Astrocyte (in vitro differentiated cells and primary cell): ENCODE measurements around the gene TAF15. TPM values are rescaled to one million over a fixed set of nuclear protein-coding genes. Genes with fewer than 3 reads are reported as not detected.

Source experiments
- DNase-seq: peaks from one replicate; pipeline ENCODE4 v3.0.0-alpha.2; 2010; ENCODE audit warnings: low read depth
- FAIRE-seq: peaks from 2 replicates; lab custom pipeline; 2011; peaks lifted over from hg19 to GRCh38; lab: Jason Lieb, UNC
- H2AFZ ChIP-seq: 2 replicates; pipeline ENCODE4 v1.6.0; 2012; ENCODE audit warnings: low read depth, low read length, inconsistent platforms
- H3K27ac ChIP-seq: 2 replicates; pipeline ENCODE4 v1.5.1; 2011; ENCODE audit warnings: low read depth, low read length, inconsistent platforms
- H3K27me3 ChIP-seq: 2 replicates; pipeline ENCODE4 v1.6.0; 2011; ENCODE audit warnings: low read length, inconsistent platforms; ENCODE audit not compliant: insufficient read depth
- H3K36me3 ChIP-seq: 2 replicates; pipeline ENCODE4 v1.5.1; 2011; ENCODE audit warnings: low read length, inconsistent platforms; ENCODE audit not compliant: insufficient read depth
- H3K4me1 ChIP-seq: 2 replicates; pipeline ENCODE4 v1.5.1; 2011; ENCODE audit warnings: low read length, inconsistent platforms; ENCODE audit not compliant: insufficient read depth
- H3K4me2 ChIP-seq: 2 replicates; pipeline ENCODE4 v1.6.0; 2012; ENCODE audit warnings: low read length, inconsistent platforms
- H3K4me3 ChIP-seq: 2 replicates; pipeline ENCODE4 v1.5.1; 2011; ENCODE audit warnings: low read depth, mild to moderate bottlenecking, low read length, inconsistent platforms; ENCODE audit not compliant: insufficient read depth
- H3K79me2 ChIP-seq: 2 replicates; pipeline ENCODE4 v1.6.0; 2012; ENCODE audit warnings: mild to moderate bottlenecking, low read length, inconsistent platforms; ENCODE audit not compliant: insufficient read depth
- H3K9ac ChIP-seq: 2 replicates; pipeline ENCODE4 v1.6.0; 2012; ENCODE audit warnings: mild to moderate bottlenecking, low read length, inconsistent platforms
- H3K9me3 ChIP-seq: 2 replicates; pipeline ENCODE4 v1.5.1; 2012; ENCODE audit warnings: low read depth, mild to moderate bottlenecking, low read length, inconsistent platforms; ENCODE audit not compliant: insufficient read depth
- H4K20me1 ChIP-seq: 2 replicates; pipeline ENCODE4 v1.6.0; 2012; ENCODE audit warnings: low read length, inconsistent platforms; ENCODE audit not compliant: insufficient read depth
- H3K27ac Mint-ChIP-seq: one replicate; pipeline ENCODE4 v1.8.0; 2021; ENCODE audit warnings: mild to moderate bottlenecking, mixed read lengths; ENCODE audit not compliant: unreplicated experiment
- H3K27me3 Mint-ChIP-seq: one replicate; pipeline ENCODE4 v1.8.0; 2021; ENCODE audit warnings: low read depth, mixed read lengths; ENCODE audit not compliant: unreplicated experiment
- H3K36me3 Mint-ChIP-seq: one replicate; pipeline ENCODE4 v1.8.0; 2021; ENCODE audit warnings: low read depth, mixed read lengths; ENCODE audit not compliant: unreplicated experiment
- H3K4me1 Mint-ChIP-seq: one replicate; pipeline ENCODE4 v1.8.0; 2021; ENCODE audit warnings: low read depth, mixed read lengths; ENCODE audit not compliant: unreplicated experiment
- H3K4me3 Mint-ChIP-seq: one replicate; pipeline ENCODE4 v1.8.0; 2021; ENCODE audit warnings: mild to moderate bottlenecking, moderate library complexity, mixed read lengths; ENCODE audit not compliant: unreplicated experiment
- H3K9me3 Mint-ChIP-seq: one replicate; pipeline ENCODE4 v1.8.0; 2021; ENCODE audit warnings: mild to moderate bottlenecking, mixed read lengths; ENCODE audit not compliant: unreplicated experiment
- EZH2 ChIP-seq: IDR thresholded peaks from 2 replicates; pipeline ENCODE4 v1.6.1; 2012; ENCODE audit warnings: mild to moderate bottlenecking, low read length, inconsistent platforms; ENCODE audit not compliant: insufficient read depth
- total RNA-seq: library from RNA; stranded (reverse); gene quantifications from 2 replicates; pipeline ENCODE4 v1.2.1, GENCODE V29; 2021
- TF ChIP-seq, protein P1 (sequence below): IDR thresholded peaks from 2 replicates; pipeline ENCODE4 v1.5.1; 2011; ENCODE audit warnings: low read depth, mild to moderate bottlenecking, inconsistent platforms, low read length, moderate library complexity; ENCODE audit not compliant: insufficient read depth

TAF15 gene
- total RNA-seq, 1 donor from 2014 or later = 156 TPM

DNA sequence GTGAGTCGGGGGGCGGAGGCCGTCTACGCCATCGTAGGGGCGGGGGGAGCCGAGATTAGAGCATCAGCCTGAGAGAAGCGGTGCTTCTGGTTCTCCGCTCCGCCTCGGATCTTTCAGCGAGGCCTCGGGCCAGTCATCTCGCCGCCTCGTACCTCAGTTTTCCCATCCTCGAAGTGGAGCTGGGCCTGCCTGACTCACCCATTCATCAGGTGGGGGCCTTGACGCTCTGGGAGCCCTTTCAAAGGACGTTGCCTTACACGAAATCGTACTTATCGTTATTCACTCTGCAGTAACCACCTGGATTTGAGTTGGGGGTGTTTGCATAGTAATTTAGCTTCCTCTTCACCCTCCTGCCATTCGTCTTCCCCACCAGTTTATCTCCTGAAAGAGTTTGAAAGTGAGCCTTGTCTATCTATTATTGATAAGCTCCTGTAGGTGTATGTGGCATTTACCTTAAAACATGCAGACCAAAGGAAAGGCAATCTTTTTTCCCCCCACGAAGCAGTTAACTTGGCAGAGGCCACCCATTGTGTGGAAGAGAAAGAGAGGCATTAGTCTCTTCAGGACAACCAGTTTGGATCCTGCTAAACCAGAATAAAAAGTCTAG, 674 bp downstream of the TAF15 start:
- Histone ChIP-seq H3K4me1 (peaks cover 13% of the 10 kb centered on the region), H3K9ac (peak overlapping the region; percentile 95), H3K9me3 (no peaks in the 10 kb centered on the region), H4K20me1 (peaks cover 50% of the 10 kb centered on the region), H3K27me3 (no peaks in the 10 kb centered on the region), H3K4me2 (peak overlapping the region; percentile 90), H3K79me2 (peaks cover 57% of the 10 kb centered on the region), H2AFZ (peak overlapping the region; percentile 80), H3K36me3 (no peaks in the 10 kb centered on the region), H3K27ac (peak overlapping the region; percentile 97), H3K4me3 (peak overlapping the region; percentile 88)
- Mint-ChIP-seq H3K27me3 (no peaks in the 10 kb centered on the region), H3K4me3 (peak overlapping the region; percentile 99), H3K36me3 (peaks cover 2% of the 10 kb centered on the region), H3K4me1 (peaks cover 41% of the 10 kb centered on the region), H3K27ac (peak overlapping the region; percentile 100), H3K9me3 (no peaks in the 10 kb centered on the region)
- peak; percentile 25 for DNase-seq
- no peak for TF ChIP-seq EZH2
- TF ChIP-seq, protein P1, sequence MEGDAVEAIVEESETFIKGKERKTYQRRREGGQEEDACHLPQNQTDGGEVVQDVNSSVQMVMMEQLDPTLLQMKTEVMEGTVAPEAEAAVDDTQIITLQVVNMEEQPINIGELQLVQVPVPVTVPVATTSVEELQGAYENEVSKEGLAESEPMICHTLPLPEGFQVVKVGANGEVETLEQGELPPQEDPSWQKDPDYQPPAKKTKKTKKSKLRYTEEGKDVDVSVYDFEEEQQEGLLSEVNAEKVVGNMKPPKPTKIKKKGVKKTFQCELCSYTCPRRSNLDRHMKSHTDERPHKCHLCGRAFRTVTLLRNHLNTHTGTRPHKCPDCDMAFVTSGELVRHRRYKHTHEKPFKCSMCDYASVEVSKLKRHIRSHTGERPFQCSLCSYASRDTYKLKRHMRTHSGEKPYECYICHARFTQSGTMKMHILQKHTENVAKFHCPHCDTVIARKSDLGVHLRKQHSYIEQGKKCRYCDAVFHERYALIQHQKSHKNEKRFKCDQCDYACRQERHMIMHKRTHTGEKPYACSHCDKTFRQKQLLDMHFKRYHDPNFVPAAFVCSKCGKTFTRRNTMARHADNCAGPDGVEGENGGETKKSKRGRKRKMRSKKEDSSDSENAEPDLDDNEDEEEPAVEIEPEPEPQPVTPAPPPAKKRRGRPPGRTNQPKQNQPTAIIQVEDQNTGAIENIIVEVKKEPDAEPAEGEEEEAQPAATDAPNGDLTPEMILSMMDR = no peak
- FAIRE-seq = no peak

DNA sequence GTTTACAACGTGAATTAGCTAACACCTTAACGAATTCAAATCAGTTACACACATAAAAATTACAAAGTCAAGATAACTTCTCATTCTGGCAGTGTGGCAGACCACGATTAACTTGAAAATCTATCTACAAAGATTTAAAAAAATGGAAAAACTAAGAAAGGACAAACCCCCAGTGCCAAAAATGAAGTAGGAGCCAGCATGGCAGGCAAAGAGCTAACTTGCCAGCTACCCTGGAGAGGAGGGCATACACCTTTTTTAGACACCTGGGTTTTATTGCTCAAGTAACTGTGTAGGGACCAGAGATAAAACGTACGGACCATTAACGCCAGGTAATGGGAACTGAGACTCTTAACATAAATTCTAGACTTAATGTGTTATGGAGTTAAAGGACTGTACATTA, 2.5 kb downstream of the TAF15 start:
- Histone ChIP-seq H3K9me3 (no peaks in the 10 kb centered on the region), H3K4me1 (peaks cover 13% of the 10 kb centered on the region), H3K4me3 (no peak overlapping the region), H3K36me3 (peaks cover 3% of the 10 kb centered on the region), H3K27me3 (no peaks in the 10 kb centered on the region), H2AFZ (no peak overlapping the region), H3K27ac (no peak overlapping the region), H3K4me2 (peak overlapping the region; percentile 90), H4K20me1 (peaks cover 67% of the 10 kb centered on the region), H3K79me2 (peaks cover 75% of the 10 kb centered on the region), H3K9ac (no peak overlapping the region)
- no peaks in the 10 kb centered on the region for H3K27me3 Mint-ChIP-seq
- peaks cover 32% of the 10 kb centered on the region for H3K4me1 Mint-ChIP-seq
- FAIRE-seq = no peak
- H3K36me3 Mint-ChIP-seq = peaks cover 2% of the 10 kb centered on the region
- H3K4me3 Mint-ChIP-seq = peak overlapping the region; percentile 12
- TF ChIP-seq, protein P1 = no peak
- no peak for TF ChIP-seq EZH2
- no peaks in the 10 kb centered on the region for H3K9me3 Mint-ChIP-seq
- DNase-seq = no peak
- no peak overlapping the region for H3K27ac Mint-ChIP-seq

DNA sequence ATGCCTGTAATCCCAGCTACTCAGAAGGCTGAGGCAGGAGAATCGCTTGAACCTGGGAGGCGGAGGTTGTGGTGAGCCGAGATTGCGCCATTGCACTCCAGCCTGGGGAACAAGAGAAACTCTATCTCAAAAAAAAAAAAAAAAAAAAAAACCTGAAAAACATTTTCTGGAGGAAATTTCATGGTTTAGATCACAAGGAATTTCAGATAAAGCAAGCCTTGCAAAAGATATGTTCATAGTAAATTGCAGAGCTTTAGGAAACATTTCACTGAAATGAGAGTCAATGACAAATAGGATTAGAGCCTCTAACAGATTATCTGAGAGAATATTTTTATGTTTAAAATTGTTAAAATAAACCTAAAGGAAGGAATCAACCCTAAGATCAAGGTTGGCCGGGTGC, 3.2 kb downstream of the TAF15 start:
- peak overlapping the region; percentile 12 for H3K4me3 Mint-ChIP-seq
- Histone ChIP-seq H3K9ac (no peak overlapping the region), H3K36me3 (peaks cover 3% of the 10 kb centered on the region), H3K27me3 (no peaks in the 10 kb centered on the region), H3K27ac (no peak overlapping the region), H3K4me3 (no peak overlapping the region), H3K79me2 (peaks cover 82% of the 10 kb centered on the region), H2AFZ (no peak overlapping the region), H4K20me1 (peaks cover 74% of the 10 kb centered on the region), H3K4me1 (peaks cover 13% of the 10 kb centered on the region), H3K9me3 (no peaks in the 10 kb centered on the region), H3K4me2 (no peak overlapping the region)
- H3K9me3 Mint-ChIP-seq = no peaks in the 10 kb centered on the region
- H3K27ac Mint-ChIP-seq = no peak overlapping the region
- H3K36me3 Mint-ChIP-seq = peaks cover 2% of the 10 kb centered on the region
- TF ChIP-seq, protein P1 = no peak
- no peak for TF ChIP-seq EZH2
- H3K4me1 Mint-ChIP-seq = peaks cover 25% of the 10 kb centered on the region
- DNase-seq (no peak), FAIRE-seq (no peak)
- no peaks in the 10 kb centered on the region for H3K27me3 Mint-ChIP-seq
